Activated naive CD8-positive, alpha-beta T cell treated with anti-CD3 and anti-CD28 coated beads for 36 hours (primary cell): ENCODE data around the gene KCNK3. TPM values are rescaled to one million over a fixed set of nuclear protein-coding genes. Genes with fewer than 3 reads are reported as not detected.

ENCODE experiments used
- DNase-seq: peaks from one replicate; pipeline ENCODE4 v3.0.0; 2021
- H3K27ac Mint-ChIP-seq: one replicate; pipeline ENCODE4 v1.8.0; 2022; ENCODE audit warnings: mild to moderate bottlenecking, moderate library complexity, mixed read lengths
- H3K27me3 Mint-ChIP-seq: one replicate; pipeline ENCODE4 v1.8.0; 2022; ENCODE audit warnings: mild to moderate bottlenecking, mixed read lengths
- H3K36me3 Mint-ChIP-seq: one replicate; pipeline ENCODE4 v1.8.0; 2021; ENCODE audit warnings: mild to moderate bottlenecking, mixed read lengths
- H3K4me1 Mint-ChIP-seq: one replicate; pipeline ENCODE4 v1.8.0; 2021; ENCODE audit warnings: mixed read lengths
- H3K4me3 Mint-ChIP-seq: one replicate; pipeline ENCODE4 v1.8.0; 2022; ENCODE audit warnings: mild to moderate bottlenecking, moderate library complexity, mixed read lengths
- H3K9me3 Mint-ChIP-seq: one replicate; pipeline ENCODE4 v1.8.0; 2022; ENCODE audit warnings: mixed read lengths
- total RNA-seq, 2 experiments: library from RNA; stranded (reverse); gene quantifications; one replicate each; pipeline ENCODE4 v1.2.3, GENCODE V29; 2021

KCNK3 gene
- total RNA-seq, 2 experiments from 2014 or later: not detected

- H3K4me1 Mint-ChIP-seq: no peaks in the 10 kb centered on the region
- no peak for DNase-seq
- no peak overlapping the region for H3K4me3 Mint-ChIP-seq
- H3K36me3 Mint-ChIP-seq: no peaks in the 10 kb centered on the region
- no peak overlapping the region for H3K27ac Mint-ChIP-seq
- no peaks in the 10 kb centered on the region for H3K9me3 Mint-ChIP-seq
- peaks cover 33% of the 10 kb centered on the region for H3K27me3 Mint-ChIP-seq
Measured at GRCh38 chr2:26674002-26674751, 18.3 kb upstream of the KCNK3 start.

- H3K36me3 Mint-ChIP-seq: no peaks in the 10 kb centered on the region
- no peaks in the 10 kb centered on the region for H3K4me1 Mint-ChIP-seq
- no peak overlapping the region for H3K4me3 Mint-ChIP-seq
Measured at GRCh38 chr2:26674771-26675170, 17.8 kb upstream of the KCNK3 start.

GRCh38 chr2:26675651-26676255 is 16.8 kb upstream of the KCNK3 start:
- H3K4me1 Mint-ChIP-seq: no peaks in the 10 kb centered on the region
- peaks cover 22% of the 10 kb centered on the region for H3K27me3 Mint-ChIP-seq
- H3K27ac Mint-ChIP-seq: no peak overlapping the region
- H3K4me3 Mint-ChIP-seq: no peak overlapping the region
- H3K9me3 Mint-ChIP-seq: no peaks in the 10 kb centered on the region
- no peaks in the 10 kb centered on the region for H3K36me3 Mint-ChIP-seq
- no peak for DNase-seq

More at GRCh38 chr2:26674771-26675170, 17.8 kb upstream of the KCNK3 start:
- no peak overlapping the region for H3K27ac Mint-ChIP-seq
- no peaks in the 10 kb centered on the region for H3K9me3 Mint-ChIP-seq
- peaks cover 31% of the 10 kb centered on the region for H3K27me3 Mint-ChIP-seq
- no peak for DNase-seq

GRCh38 chr2:26678035-26678434 is 14.5 kb upstream of the KCNK3 start:
- H3K36me3 Mint-ChIP-seq: no peaks in the 10 kb centered on the region
- DNase-seq: no peak
- no peaks in the 10 kb centered on the region for H3K4me1 Mint-ChIP-seq
- no peaks in the 10 kb centered on the region for H3K9me3 Mint-ChIP-seq
- no peak overlapping the region for H3K4me3 Mint-ChIP-seq
- H3K27ac Mint-ChIP-seq: no peak overlapping the region
- peaks cover 9% of the 10 kb centered on the region for H3K27me3 Mint-ChIP-seq

GRCh38 chr2:26679867-26680266 is 12.7 kb upstream of the KCNK3 start:
- Mint-ChIP-seq H3K36me3 (no peaks in the 10 kb centered on the region), H3K9me3 (no peaks in the 10 kb centered on the region), H3K27ac (no peak overlapping the region), H3K4me3 (no peak overlapping the region), H3K27me3 (peaks cover 5% of the 10 kb centered on the region), H3K4me1 (no peaks in the 10 kb centered on the region)
- no peak for DNase-seq

GRCh38 chr2:26681656-26682055 is 10.9 kb upstream of the KCNK3 start:
- Mint-ChIP-seq H3K27me3 (peaks cover 18% of the 10 kb centered on the region), H3K36me3 (no peaks in the 10 kb centered on the region), H3K9me3 (no peaks in the 10 kb centered on the region), H3K27ac (no peak overlapping the region), H3K4me3 (no peak overlapping the region), H3K4me1 (no peaks in the 10 kb centered on the region)
- DNase-seq: no peak

- peaks cover 23% of the 10 kb centered on the region for H3K27me3 Mint-ChIP-seq
- no peak overlapping the region for H3K27ac Mint-ChIP-seq
- H3K4me3 Mint-ChIP-seq: no peak overlapping the region
- no peaks in the 10 kb centered on the region for H3K36me3 Mint-ChIP-seq
- DNase-seq: no peak
- H3K9me3 Mint-ChIP-seq: no peaks in the 10 kb centered on the region
- no peaks in the 10 kb centered on the region for H3K4me1 Mint-ChIP-seq
Measured at GRCh38 chr2:26682155-26682554, 10.4 kb upstream of the KCNK3 start.

GRCh38 chr2:26683583-26683982 is 8.9 kb upstream of the KCNK3 start:
- Mint-ChIP-seq H3K4me1 (no peaks in the 10 kb centered on the region), H3K27me3 (peaks cover 24% of the 10 kb centered on the region), H3K4me3 (no peak overlapping the region)

GRCh38 chr2:26685341-26685740 is 7.2 kb upstream of the KCNK3 start:
- Mint-ChIP-seq H3K4me3 (no peak overlapping the region), H3K9me3 (no peaks in the 10 kb centered on the region), H3K27ac (no peak overlapping the region), H3K4me1 (no peaks in the 10 kb centered on the region), H3K27me3 (peaks cover 34% of the 10 kb centered on the region), H3K36me3 (no peaks in the 10 kb centered on the region)
- DNase-seq: no peak

More at GRCh38 chr2:26683583-26683982, 8.9 kb upstream of the KCNK3 start:
- Mint-ChIP-seq H3K9me3 (no peaks in the 10 kb centered on the region), H3K36me3 (no peaks in the 10 kb centered on the region), H3K27ac (no peak overlapping the region)
- DNase-seq: no peak

- Mint-ChIP-seq H3K27ac (no peak overlapping the region), H3K9me3 (no peaks in the 10 kb centered on the region), H3K27me3 (peaks cover 42% of the 10 kb centered on the region), H3K36me3 (no peaks in the 10 kb centered on the region), H3K4me1 (no peaks in the 10 kb centered on the region), H3K4me3 (no peak overlapping the region)
- no peak for DNase-seq
Measured at GRCh38 chr2:26685989-26686839, 6.3 kb upstream of the KCNK3 start.

- peaks cover 50% of the 10 kb centered on the region for H3K27me3 Mint-ChIP-seq
- no peaks in the 10 kb centered on the region for H3K4me1 Mint-ChIP-seq
- no peak overlapping the region for H3K4me3 Mint-ChIP-seq
Measured at GRCh38 chr2:26687328-26687727, 5.2 kb upstream of the KCNK3 start.

GRCh38 chr2:26687801-26688200 is 4.7 kb upstream of the KCNK3 start:
- H3K36me3 Mint-ChIP-seq: no peaks in the 10 kb centered on the region
- H3K4me1 Mint-ChIP-seq: no peaks in the 10 kb centered on the region
- DNase-seq: no peak
- peaks cover 52% of the 10 kb centered on the region for H3K27me3 Mint-ChIP-seq
- H3K4me3 Mint-ChIP-seq: no peak overlapping the region
- no peaks in the 10 kb centered on the region for H3K9me3 Mint-ChIP-seq
- no peak overlapping the region for H3K27ac Mint-ChIP-seq

More at GRCh38 chr2:26687328-26687727, 5.2 kb upstream of the KCNK3 start:
- Mint-ChIP-seq H3K36me3 (no peaks in the 10 kb centered on the region), H3K27ac (no peak overlapping the region), H3K9me3 (no peaks in the 10 kb centered on the region)
- DNase-seq: no peak

GRCh38 chr2:26691161-26691560 is 1.4 kb upstream of the KCNK3 start:
- Mint-ChIP-seq H3K27me3 (peaks cover 74% of the 10 kb centered on the region), H3K4me3 (no peak overlapping the region)

GRCh38 chr2:26691881-26692278 is 642 bp upstream of the KCNK3 start:
- no peak for DNase-seq
- Mint-ChIP-seq H3K36me3 (no peaks in the 10 kb centered on the region), H3K27ac (no peak overlapping the region), H3K9me3 (no peaks in the 10 kb centered on the region), H3K27me3 (peaks cover 72% of the 10 kb centered on the region), H3K4me3 (no peak overlapping the region), H3K4me1 (no peaks in the 10 kb centered on the region)

More at GRCh38 chr2:26691161-26691560, 1.4 kb upstream of the KCNK3 start:
- DNase-seq: no peak
- Mint-ChIP-seq H3K9me3 (no peaks in the 10 kb centered on the region), H3K27ac (no peak overlapping the region), H3K36me3 (no peaks in the 10 kb centered on the region), H3K4me1 (no peaks in the 10 kb centered on the region)
